Activated T-helper 17 cell treated with anti-CD3 and anti-CD28 coated beads, Interleukin-2, amount 50 U/mL, for 72 hours (primary cell): Measurements from ENCODE around the gene GP1BB. TPM values are rescaled to one million over a fixed set of nuclear protein-coding genes. Genes with fewer than 3 reads are reported as not detected.

ENCODE experiments used
- total RNA-seq, 2 donors: library from RNA; stranded (reverse); gene quantifications; one replicate each; pipeline ENCODE4 v1.2.3, GENCODE V29; 2022

GP1BB gene
- total RNA-seq, 2 donors from 2014 or later = not detected

Other genes with a start within 250 kb of the GP1BB start
- 10 to 100 TPM; 56.0 to 93.5 TPM for gene UFD1, start 244.3 kb upstream of the GP1BB start, total RNA-seq
- 10 to 100 TPM; 64.2 to 99.9 TPM for gene CDC45, start 243.6 kb upstream of the GP1BB start, total RNA-seq
- under 1 TPM in 1 of 2 donors, not detected in 1; 0.13 TPM for gene CLDN5, start 199.1 kb upstream of the GP1BB start, total RNA-seq
- gene SEPTIN5, start 9.0 kb upstream of the GP1BB start, total RNA-seq = under 1 TPM; 0.41 to 0.42 TPM
- not detected for gene TBX1, start 37.2 kb downstream of the GP1BB start, total RNA-seq
- 10 to 100 TPM; 10.8 to 14.4 TPM for gene GNB1L, start 131.3 kb downstream of the GP1BB start, total RNA-seq
- 10 to 100 TPM; 13.0 to 16.4 TPM for gene RTL10, start 131.3 kb downstream of the GP1BB start, total RNA-seq
- 100 to 1,000 TPM in 1 of 2 donors, 10 to 100 TPM in 1; 53.4 to 133 TPM for gene COMT, start 218.2 kb downstream of the GP1BB start, total RNA-seq
- 10 to 100 TPM; 14.1 to 21.4 TPM for gene TXNRD2, start 218.3 kb downstream of the GP1BB start, total RNA-seq